AG04449 (cell line): ENCODE measurements around the gene XRCC1.
"Not testable (repeated sequence)": the region's sequence is repeated elsewhere in the genome, so short reads cannot be mapped to it uniquely, and the experiment has no call there.

ENCODE experiments used
- CTCF ChIA-PET: fragments of 350-600 bp; formaldehyde crosslinking; extraction: SDS; loops from one replicate; lab custom pipeline; 2021; ENCODE audit warnings: antibody characterized with exemption; lab: Yijun Ruan, JAX
- POLR2A ChIA-PET: fragments of 400-600, 350-600 bp; formaldehyde crosslinking; extraction: SDS; loops from one replicate; lab custom pipeline; 2020; ENCODE audit warnings: antibody characterized with exemption, inconsistent platforms; lab: Yijun Ruan, JAX
- DNase-seq: peaks from one replicate; pipeline ENCODE4 v3.0.0-alpha.2; 2010; ENCODE audit warnings: low read depth, low spot score
- H3K4me3 ChIP-seq: 2 replicates; pipeline ENCODE4 v1.5.1; 2011; ENCODE audit warnings: low read depth, mild to moderate bottlenecking, control low read depth, low read length
- CTCF ChIP-seq: IDR thresholded peaks from one replicate; pipeline ENCODE4 v1.5.1; 2011; ENCODE audit warnings: mild to moderate bottlenecking, moderate library complexity, low read length, control low read depth, inconsistent platforms; ENCODE audit not compliant: insufficient read depth; ENCODE audit errors: missing control alignments

The XRCC1 gene

GRCh38 chr19:43606569-43607229, 31.4 kb upstream of the XRCC1 start:
- ChIA-PET CTCF (interaction anchor here (0.5 to 1.8 kb wide), 5 partner anchors 10 to 159 kb away, joined by 3 to 6 read pairs (median 3); partner anchors contain the start of gene ZNF576), POLR2A (interaction anchor here (1.4 kb wide), 1 partner anchor 11 kb away, joined by 4 read pairs; the partner anchor contains the start of genes IRGQ and ZNF576)
- TF ChIP-seq CTCF = no peak
- H3K4me3 ChIP-seq = no peak overlapping the region
- DNase-seq = no peak

GRCh38 chr19:43605875-43606568, 30.7 kb upstream of the XRCC1 start:
- CTCF ChIA-PET = interaction anchor here (0.9 to 3.1 kb wide), 5 partner anchors 9 to 159 kb away, joined by 3 to 16 read pairs (median 5); partner anchors contain the start of gene ZNF576
- DNase-seq = no peak

GRCh38 chr19:43600326-43600725, 25.0 kb upstream of the XRCC1 start:
- DNase-seq, POLR2A ChIA-PET, H3K4me3 ChIP-seq: not testable (repeated sequence)
- CTCF ChIA-PET = interaction anchor here (1.1 to 1.5 kb wide), 2 partner anchors 45 to 145 kb away, joined by 4 to 5 read pairs; no protein-coding TSS in a partner anchor

More at GRCh38 chr19:43605875-43606568, 30.7 kb upstream of the XRCC1 start:
- POLR2A ChIA-PET = interaction anchor here (0.7 to 1.5 kb wide), 3 partner anchors 9 to 70 kb away, joined by 3 to 4 read pairs (median 3); partner anchors contain the start of genes IRGQ and ZNF576
- H3K4me3 ChIP-seq = no peak overlapping the region
- no peak for TF ChIP-seq CTCF

GRCh38 chr19:43599635-43600295, 24.4 kb upstream of the XRCC1 start:
- ChIA-PET POLR2A (no interaction called here), CTCF (interaction anchor here (0.8 to 1.5 kb wide), 4 partner anchors 39 to 146 kb away, joined by 3 to 5 read pairs (median 4); no protein-coding TSS in a partner anchor)
- TF ChIP-seq CTCF = no peak

GRCh38 chr19:43598445-43599240, 23.3 kb upstream of the XRCC1 start:
- CTCF ChIA-PET = interaction anchor here (0.8 to 1.5 kb wide), 2 partner anchors 44 to 64 kb away, joined by 3 to 5 read pairs; no protein-coding TSS in a partner anchor
- H3K4me3 ChIP-seq = no peak overlapping the region
- POLR2A ChIA-PET = no interaction called here
- no peak for DNase-seq
- no peak for TF ChIP-seq CTCF

More at GRCh38 chr19:43599635-43600295, 24.4 kb upstream of the XRCC1 start:
- H3K4me3 ChIP-seq = no peak overlapping the region
- no peak for DNase-seq

GRCh38 chr19:43597876-43598275, 22.5 kb upstream of the XRCC1 start:
- TF ChIP-seq CTCF = no peak
- POLR2A ChIA-PET = no interaction called here
- CTCF ChIA-PET = interaction anchor here (1.3 to 2.4 kb wide), 3 partner anchors 13 to 59 kb away, joined by 4 to 7 read pairs (median 5); no protein-coding TSS in a partner anchor
- DNase-seq = no peak
- H3K4me3 ChIP-seq = peak overlapping the region; percentile 79
